ENCODE results near the gene WDFY4.

GRCh38 chr10:48696535-48696873 lies 11.8 kb downstream of the WDFY4 start:
- TF ChIP-seq, protein P1, sequence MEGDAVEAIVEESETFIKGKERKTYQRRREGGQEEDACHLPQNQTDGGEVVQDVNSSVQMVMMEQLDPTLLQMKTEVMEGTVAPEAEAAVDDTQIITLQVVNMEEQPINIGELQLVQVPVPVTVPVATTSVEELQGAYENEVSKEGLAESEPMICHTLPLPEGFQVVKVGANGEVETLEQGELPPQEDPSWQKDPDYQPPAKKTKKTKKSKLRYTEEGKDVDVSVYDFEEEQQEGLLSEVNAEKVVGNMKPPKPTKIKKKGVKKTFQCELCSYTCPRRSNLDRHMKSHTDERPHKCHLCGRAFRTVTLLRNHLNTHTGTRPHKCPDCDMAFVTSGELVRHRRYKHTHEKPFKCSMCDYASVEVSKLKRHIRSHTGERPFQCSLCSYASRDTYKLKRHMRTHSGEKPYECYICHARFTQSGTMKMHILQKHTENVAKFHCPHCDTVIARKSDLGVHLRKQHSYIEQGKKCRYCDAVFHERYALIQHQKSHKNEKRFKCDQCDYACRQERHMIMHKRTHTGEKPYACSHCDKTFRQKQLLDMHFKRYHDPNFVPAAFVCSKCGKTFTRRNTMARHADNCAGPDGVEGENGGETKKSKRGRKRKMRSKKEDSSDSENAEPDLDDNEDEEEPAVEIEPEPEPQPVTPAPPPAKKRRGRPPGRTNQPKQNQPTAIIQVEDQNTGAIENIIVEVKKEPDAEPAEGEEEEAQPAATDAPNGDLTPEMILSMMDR (IDR thresholded peaks at IDR 0.05): no peak
- no peak for TF ChIP-seq POLR2A (IDR thresholded peaks at IDR 0.05)
- TF ChIP-seq POLR2AphosphoS5 (IDR thresholded peaks at IDR 0.05): no peak
